Retina (tissue), 1 donor: ENCODE measurements around the gene GDPD5.
A peak's percentile ranks its signal among the peaks of the same experiment; 100 is the strongest.

Experiments
- DNase-seq: peaks from one replicate; pipeline ENCODE4 v3.0.0-alpha.2; 2016

GDPD5 gene

DNA sequence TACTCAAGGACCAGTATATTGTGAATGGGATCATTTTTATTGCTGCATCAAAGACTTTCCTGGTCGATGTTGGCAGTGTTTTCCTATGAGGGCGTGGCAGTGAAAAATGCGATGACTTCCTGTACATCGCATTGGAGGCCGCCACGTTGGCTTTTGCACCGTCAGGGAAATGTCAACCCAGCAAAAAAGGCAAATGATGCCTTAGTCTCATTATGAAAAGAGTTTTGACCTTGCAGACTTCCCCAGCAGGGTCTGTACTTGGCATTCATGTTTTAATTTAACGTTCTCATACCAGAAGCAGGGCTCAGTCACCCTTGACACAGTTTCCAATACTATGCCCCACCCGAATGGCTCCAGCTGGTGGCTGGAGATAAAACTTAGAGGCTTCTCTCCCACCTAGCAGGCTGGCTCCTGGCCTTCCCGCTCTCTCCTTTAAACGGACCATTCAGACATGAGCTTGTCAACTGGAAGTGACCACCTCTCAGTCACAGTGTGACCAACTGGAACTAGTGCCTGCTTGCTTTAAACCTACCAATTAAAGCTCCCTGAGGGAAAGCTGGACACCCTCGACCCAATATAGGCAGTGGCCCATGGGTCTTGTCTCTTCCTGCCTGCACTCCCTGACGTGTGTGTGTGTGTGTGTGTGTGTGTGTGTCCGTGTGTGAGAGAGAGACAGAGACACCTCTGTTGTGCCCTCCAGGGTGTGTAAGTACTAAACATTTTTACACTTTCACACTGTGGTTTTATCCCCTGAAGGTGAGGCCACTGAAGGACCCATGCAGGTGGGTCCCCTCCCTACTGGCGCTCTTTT lies 8.7 kb upstream of the GDPD5 start:
- no peak for DNase-seq

- DNase-seq = no peak
These were observed 8.1 kb upstream of the GDPD5 start for GRCh38 chr11:75533896-75534258.

- peak; percentile 79 for DNase-seq
These were observed 6.7 kb upstream of the GDPD5 start for GRCh38 chr11:75532200-75533048.

DNA sequence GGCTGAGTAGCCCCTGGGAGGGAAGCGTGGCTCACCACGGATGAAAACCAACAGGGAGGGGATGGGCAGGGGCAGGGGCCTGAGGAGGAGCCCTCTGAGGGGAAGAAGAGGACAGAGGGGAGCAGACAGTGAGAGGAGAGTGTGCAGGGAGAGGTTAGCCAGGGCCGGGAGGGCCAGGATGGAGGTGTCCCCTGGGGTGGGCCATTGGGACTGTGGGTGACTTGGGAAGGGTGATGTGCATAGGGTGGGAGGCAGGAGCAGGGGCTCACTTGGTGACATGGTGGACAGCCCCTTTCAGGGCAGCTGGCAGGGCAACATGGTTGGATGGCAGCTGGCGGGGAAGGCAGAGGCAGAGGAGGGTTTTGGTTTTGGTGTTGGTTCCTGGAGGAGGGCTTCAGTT lies 5.6 kb upstream of the GDPD5 start:
- no peak for DNase-seq

GRCh38 chr11:75530577-75530976 lies 4.8 kb upstream of the GDPD5 start:
- DNase-seq = no peak

DNA sequence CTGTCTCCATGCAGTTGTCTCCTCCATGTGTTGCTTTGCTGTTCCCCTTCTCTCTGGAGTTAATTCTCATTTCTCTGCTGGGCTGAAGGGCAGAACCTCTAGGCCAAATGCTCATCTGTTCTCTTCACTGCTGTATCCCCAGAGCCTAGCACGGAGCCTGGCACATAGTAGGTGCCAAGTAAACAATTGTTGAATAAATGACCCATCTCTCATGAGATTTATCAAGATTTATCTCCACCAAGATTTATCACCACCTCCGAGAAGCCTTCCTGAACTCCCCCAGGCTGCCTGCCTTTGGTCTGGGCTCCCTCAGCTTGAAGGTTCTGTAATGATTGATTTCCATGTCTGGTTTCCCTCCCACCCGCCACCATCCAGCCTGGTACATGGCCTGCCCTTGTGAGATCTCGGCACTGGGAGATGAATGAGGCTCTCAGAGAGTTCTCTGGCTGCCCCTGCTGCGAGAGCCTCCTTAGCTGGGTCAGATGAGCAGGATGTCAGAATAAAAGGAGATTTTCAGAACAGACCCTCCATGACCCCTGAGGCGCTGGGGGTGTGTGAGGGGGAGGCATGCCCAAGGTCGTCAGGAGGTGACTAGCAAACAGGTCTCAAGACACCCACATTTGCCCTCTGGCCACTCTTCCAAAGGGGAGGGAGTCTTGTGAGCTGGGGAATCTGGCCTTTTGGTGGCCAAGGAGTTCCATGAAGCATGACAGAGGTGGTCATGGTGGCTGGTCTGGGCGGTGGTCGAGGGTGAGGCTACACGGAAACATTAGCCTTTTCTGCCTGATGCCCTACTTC lies 2.4 kb upstream of the GDPD5 start:
- DNase-seq = no peak

- DNase-seq = no peak
These were observed 1.4 kb upstream of the GDPD5 start for GRCh38 chr11:75527130-75527529.

- no peak for DNase-seq
These were observed 426 bp upstream of the GDPD5 start for GRCh38 chr11:75526192-75526541.

GRCh38 chr11:75524665-75525432 lies 892 bp downstream of the GDPD5 start:
- peak; percentile 66 for DNase-seq

GRCh38 chr11:75523811-75524664 lies 1.7 kb downstream of the GDPD5 start:
- no peak for DNase-seq

- DNase-seq = no peak
These were observed 2.6 kb downstream of the GDPD5 start for GRCh38 chr11:75523189-75523588.

GRCh38 chr11:75522286-75523044 lies 3.3 kb downstream of the GDPD5 start:
- DNase-seq = no peak

- DNase-seq = no peak
These were observed 5.1 kb downstream of the GDPD5 start for GRCh38 chr11:75520688-75521087.

GRCh38 chr11:75518771-75519653 lies 6.7 kb downstream of the GDPD5 start:
- DNase-seq = no peak

GRCh38 chr11:75518204-75518549 lies 7.6 kb downstream of the GDPD5 start:
- DNase-seq = no peak

GRCh38 chr11:75516886-75517285 lies 8.9 kb downstream of the GDPD5 start:
- no peak for DNase-seq

DNA sequence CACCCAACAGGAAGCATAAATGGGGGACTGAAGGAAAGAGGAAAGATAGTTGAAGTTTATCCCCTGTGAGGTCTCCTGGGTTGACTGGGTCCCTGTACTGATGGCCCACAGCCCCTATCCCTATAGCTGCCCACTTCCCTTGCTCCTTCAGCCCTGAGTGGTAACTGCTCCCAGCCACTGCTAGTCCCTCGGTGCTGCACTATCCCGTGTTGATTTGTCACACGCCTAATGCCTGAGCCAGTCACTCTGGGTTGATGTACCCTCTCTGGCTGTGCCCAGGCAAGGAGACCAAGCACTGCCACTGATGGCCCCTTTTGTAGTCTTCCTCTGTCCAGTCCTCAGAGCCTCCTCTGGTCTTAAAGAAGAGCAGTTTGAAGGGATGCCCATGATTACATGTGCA lies 9.6 kb downstream of the GDPD5 start:
- no peak for DNase-seq

DNA sequence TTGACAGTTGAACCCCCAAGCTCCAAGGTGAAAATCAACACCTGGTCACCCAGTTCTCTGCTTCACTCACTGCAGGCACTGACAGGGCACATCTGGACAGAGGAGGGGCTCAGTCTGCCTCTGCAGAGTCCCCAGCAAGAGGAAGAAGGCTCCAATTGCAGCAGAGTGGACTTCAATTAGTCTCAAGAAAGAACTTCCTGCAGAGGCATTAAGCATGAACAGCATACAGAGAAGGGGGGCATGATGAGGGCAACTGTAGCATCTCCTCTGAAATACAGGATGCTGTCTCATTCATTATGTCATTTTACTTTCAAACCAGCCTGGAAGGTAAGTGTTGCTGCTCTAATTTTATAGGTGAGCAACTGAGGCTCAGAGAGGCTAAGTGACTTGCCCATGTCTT lies 11.1 kb downstream of the GDPD5 start:
- no peak for DNase-seq

- no peak for DNase-seq
These were observed 12.5 kb downstream of the GDPD5 start for GRCh38 chr11:75513250-75513649.

DNA sequence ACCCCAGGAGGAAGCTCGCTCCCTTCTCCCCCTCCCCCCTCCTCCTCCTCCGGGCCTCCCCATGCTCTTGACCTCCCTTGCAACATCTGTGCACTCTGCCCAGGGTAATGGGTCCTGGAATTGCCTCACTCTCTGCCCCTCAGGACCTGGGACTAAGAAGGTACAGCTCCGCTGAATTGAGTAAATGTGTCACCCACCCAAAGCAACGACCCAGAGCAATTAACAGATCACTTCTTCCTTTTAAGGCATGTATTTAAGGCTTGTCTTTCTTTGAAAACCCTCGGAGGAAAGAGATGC lies 15.1 kb downstream of the GDPD5 start:
- no peak for DNase-seq
